NCI-H2227 (cell line): ENCODE measurements around the gene SGCD.
"Not testable (repeated sequence)": the region's sequence is repeated elsewhere in the genome, so short reads cannot be mapped to it uniquely, and the experiment has no call there.

Source experiments
- DNase-seq: peaks from one replicate; lab custom pipeline; 2025; ENCODE audit not compliant: unreplicated experiment; lab: John Stamatoyannopoulos, UW

SGCD gene

GRCh38 chr5:156552855-156553358 lies 225.9 kb downstream of the SGCD start:
- DNase-seq = no peak

GRCh38 chr5:156556666-156557406 lies 229.9 kb downstream of the SGCD start:
- no peak for DNase-seq

- peak; percentile 10 for DNase-seq
Observed at GRCh38 chr5:156560002-156560401, 233.0 kb downstream of the SGCD start.

GRCh38 chr5:156561651-156562050 lies 234.7 kb downstream of the SGCD start:
- DNase-seq = no peak

GRCh38 chr5:156570615-156571014 lies 243.7 kb downstream of the SGCD start:
- DNase-seq = no peak

- no peak for DNase-seq
Observed at GRCh38 chr5:156581725-156582124, 254.8 kb downstream of the SGCD start.

- DNase-seq = no peak
Observed at GRCh38 chr5:156582193-156582598, 255.2 kb downstream of the SGCD start.

GRCh38 chr5:156584871-156585270 lies 257.9 kb downstream of the SGCD start:
- DNase-seq = no peak

- DNase-seq = no peak
Observed at GRCh38 chr5:156585999-156586398, 259.0 kb downstream of the SGCD start.

GRCh38 chr5:156587012-156587411 lies 260.0 kb downstream of the SGCD start:
- no peak for DNase-seq

- no peak for DNase-seq
Observed at GRCh38 chr5:156588306-156588705, 261.3 kb downstream of the SGCD start.

- no peak for DNase-seq
Observed at GRCh38 chr5:156589104-156589945, 262.4 kb downstream of the SGCD start.

GRCh38 chr5:156589946-156590216 lies 262.9 kb downstream of the SGCD start:
- no peak for DNase-seq

GRCh38 chr5:156590978-156591377 lies 264.0 kb downstream of the SGCD start:
- no peak for DNase-seq

- DNase-seq = no peak
Observed at GRCh38 chr5:156591631-156592030, 264.7 kb downstream of the SGCD start.

GRCh38 chr5:156593546-156593945 lies 266.6 kb downstream of the SGCD start:
- no peak for DNase-seq

GRCh38 chr5:156594406-156594805 lies 267.4 kb downstream of the SGCD start:
- no peak for DNase-seq

GRCh38 chr5:156595132-156595787 lies 268.3 kb downstream of the SGCD start:
- no peak for DNase-seq

GRCh38 chr5:156597276-156597675 lies 270.3 kb downstream of the SGCD start:
- DNase-seq = no peak

- peak; percentile 30 for DNase-seq
Observed at GRCh38 chr5:156598964-156599363, 272.0 kb downstream of the SGCD start.

- DNase-seq = not testable (repeated sequence)
Observed at GRCh38 chr5:156610582-156610981, 283.6 kb downstream of the SGCD start.

GRCh38 chr5:156615901-156616300 lies 288.9 kb downstream of the SGCD start:
- no peak for DNase-seq
